ENCODE data around the gene ABCC1.
"Not testable (repeated sequence)": the region's sequence is repeated elsewhere in the genome, so short reads cannot be mapped to it uniquely, and the experiment has no call there.

The ABCC1 gene

GRCh38 chr16:16092925-16093627 lies 143.7 kb downstream of the ABCC1 start:
- DNase-seq: no peak

GRCh38 chr16:16093628-16094332 lies 144.4 kb downstream of the ABCC1 start:
- no peak for DNase-seq

DNA sequence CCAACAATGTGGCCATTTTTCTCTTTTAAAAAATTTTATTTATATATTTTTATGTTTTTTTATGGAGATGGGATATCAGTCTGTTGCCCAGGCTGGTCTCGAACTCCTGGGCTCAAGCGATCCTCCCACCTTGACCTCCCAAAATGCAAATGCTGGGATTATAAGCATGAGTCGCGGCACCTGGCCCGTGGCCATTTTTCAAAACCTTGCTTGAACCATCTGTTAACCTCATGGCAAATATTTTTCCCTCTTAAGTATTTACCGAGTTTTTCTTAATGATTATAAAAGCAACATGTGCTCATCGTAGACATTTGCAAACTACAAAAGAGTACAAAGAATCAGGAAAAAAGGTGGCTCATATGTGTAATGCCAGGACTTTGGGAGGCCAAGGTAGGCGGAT lies 146.2 kb downstream of the ABCC1 start:
- no peak for DNase-seq

DNA sequence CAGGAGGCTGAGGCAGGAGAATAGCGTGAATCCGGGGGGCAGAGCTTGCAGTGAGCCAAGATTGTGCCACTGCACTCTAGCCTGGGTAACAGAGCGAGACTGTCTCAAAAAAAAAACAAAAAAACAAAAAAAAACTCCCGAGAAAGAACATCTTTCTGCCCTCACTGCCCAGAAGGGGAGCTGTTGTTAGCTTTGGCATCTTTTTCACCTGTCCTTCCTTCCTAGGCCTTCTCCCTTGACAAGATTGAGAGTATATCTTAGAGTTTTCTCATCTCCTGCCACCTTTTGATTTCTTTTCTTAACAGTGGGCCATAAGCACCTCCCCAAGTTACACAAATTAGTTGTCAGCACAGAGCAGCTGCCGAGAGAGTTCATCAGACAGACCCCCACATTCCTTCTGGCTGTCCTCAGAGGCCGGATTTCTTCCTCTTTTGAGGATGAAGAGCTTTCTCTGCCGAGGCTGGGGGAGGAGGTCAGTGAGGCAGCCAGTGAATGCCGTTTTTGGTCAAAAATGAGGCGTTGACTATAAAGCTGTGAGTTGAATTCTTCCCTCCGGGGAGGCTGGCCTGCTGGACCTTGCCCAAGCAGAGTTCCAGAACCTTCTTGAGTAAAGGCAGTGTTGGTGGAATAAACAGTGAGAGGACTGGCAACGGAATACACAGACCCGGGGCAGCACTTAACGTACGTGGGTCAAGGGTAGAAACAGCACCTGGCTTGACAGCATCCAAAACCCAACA lies 146.9 kb downstream of the ABCC1 start:
- DNase-seq: no peak

DNA sequence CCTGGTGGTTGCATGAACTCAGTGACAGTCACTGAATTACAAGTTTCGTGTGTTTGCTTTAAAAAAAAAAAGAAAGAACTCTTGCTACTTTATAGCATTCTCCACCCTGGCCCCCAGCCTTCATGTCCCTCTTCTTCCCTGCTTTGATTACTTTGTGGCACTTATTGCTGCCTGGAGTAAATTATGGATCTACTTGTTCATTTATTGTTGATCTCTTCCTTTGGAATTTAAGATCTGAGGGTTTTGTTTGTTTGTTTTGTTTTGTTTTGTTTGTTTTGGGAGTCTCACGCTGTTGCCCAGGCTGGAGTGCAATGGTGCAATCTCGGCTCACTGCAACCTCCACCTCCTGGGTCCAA lies 147.4 kb downstream of the ABCC1 start:
- no peak for DNase-seq

DNA sequence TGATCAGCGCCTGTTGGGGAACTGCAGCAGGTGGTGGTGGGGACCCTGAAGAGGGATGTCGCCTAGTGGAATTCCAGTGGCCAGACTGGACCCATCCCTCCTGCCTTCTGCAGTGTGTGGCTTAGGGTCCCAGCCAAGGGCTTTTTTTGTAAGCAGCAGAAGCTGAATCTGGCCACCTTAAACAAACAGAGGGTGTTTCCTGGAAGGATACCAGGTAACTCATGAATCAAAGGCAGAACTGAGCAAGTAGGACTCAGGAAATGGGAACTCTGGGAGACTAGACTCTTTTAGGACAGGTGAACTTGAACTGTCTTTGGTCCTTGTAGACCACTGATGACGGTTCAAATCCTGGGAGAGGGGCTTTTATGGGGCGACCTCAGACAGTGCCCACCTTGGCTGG lies 149.9 kb downstream of the ABCC1 start:
- no peak for DNase-seq

DNA sequence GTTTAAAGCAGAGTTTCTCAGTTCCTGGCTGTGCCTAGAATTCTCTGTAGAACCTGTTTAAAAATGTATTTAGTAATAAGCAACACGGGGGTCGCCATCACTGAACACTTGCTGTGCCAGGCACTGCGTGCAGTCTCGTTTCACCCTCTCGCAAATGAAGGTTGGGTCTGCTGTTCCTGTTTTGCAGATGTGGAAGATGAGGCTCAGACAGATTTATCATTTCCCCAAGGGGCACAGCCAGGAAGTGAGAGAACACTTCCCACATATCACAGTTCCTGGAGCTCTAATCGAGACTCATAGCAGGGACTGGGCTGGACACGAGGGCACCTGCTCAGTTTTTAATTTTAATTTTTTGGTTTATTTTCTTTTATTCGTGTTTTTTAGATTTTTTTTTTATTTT lies 151.2 kb downstream of the ABCC1 start:
- DNase-seq: no peak

DNA sequence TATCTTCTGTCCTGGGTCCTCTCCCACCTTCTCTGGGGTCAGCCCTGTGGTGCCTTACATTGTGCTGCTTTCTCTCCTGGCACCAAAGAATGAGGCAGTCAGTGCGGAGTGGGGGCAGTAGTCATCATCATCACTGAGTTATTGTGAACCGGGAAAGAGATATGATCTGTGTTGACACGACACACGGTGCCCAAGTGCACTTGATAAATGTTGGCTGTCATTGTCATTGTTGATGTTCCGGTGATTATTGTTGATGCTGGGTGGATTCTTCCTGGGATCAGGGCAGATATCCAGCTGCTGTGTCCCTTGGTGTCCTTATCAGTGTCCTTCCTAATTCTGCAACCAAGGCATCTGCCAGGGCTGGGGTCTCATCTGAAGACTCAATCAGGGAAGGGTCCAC lies 152.2 kb downstream of the ABCC1 start:
- no peak for DNase-seq

DNA sequence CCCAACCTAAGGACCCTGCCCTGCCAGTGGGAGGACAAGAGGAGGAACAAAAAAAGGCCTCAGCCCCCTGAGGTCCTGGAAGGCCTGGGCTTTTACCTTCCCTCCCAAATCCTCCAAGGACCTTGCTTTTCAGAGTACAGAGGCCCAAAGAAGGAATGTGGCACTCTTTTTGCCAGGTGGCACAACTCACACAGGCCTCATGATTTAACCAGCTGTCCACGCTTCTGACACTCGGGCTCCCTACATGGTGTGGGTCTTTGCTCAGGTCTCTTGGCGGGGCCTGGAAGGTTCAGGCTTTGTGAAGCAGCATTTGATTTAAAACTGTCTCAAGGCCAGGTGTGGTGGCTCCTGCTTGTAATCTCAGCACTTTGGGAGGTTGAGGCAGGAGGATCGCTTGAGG lies 153.3 kb downstream of the ABCC1 start:
- no peak for DNase-seq

DNA sequence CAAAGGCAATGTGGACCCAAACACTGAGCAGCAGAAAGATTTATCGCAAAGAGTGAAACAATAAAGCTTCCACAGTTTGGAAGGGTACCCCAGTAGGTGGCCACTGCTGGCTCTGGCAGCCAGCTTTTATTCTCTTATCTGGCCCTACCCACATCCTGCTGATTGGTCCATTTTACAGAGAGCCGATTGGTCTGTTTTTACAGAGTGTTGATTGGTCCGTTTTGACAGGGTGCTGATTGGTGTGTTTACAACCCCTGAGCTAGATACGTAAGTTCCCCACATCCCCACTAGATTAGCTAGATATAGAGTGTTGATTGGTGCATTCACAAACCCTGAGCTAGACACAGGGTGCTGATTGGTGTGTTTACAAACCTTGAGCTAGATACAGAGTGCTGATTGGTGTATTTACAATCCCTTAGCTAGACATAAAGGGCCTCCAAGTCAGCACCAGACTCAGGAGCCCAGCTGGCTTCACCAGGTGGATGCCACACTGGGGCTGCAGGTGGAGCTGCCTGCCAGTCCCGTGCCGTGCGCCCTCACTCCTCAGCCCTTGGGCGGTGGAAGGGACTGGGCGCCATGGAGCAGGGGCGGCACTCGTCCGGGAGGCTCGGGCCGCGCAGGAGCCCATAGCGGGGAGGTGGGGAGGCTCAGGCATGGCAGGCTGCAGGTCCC lies 154.9 kb downstream of the ABCC1 start:
- not testable (repeated sequence) for DNase-seq

- not testable (repeated sequence) for DNase-seq
These were observed 155.4 kb downstream of the ABCC1 start for GRCh38 chr16:16104804-16105141.

DNA sequence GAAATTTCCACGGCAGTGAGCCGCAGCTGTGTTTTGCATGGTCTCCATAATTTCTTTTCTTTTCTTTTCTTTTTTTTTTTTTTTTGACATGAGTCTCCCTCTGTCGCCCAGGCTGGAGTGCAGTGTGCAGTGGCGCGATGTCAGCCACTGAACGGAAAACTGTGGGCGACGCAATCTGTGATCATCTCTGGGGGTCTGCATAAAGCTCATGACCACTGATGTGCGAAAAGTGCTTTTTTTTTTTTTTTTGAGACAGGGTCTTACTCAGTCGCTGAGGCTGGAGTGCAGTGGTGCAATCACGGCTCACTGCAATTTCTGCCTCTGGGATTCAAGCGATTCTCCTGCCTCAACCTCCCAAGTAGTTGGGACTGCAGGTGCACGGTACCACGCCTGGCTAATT lies 156.2 kb downstream of the ABCC1 start:
- DNase-seq: no peak

GRCh38 chr16:16106466-16106865 lies 157.1 kb downstream of the ABCC1 start:
- no peak for DNase-seq

DNA sequence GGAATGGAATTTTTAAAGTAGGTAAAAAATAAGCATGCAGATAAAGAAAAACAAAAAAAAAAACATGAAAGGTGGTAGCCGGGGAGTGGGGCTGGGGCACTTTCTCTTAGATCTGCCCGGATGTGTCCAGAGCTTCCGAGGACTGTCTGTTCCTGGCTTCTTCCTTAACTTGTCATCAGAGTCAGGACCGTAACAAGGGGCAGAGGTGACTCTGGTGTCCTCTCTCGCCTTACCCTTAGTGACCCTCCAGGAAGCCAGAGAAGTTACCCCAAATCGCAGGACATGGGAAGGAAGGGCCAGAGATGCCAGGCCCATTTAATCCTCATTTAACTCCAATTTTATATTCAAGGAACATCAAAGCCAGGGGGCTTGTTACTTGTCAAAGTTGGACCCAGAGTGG lies 158.4 kb downstream of the ABCC1 start:
- no peak for DNase-seq

DNA sequence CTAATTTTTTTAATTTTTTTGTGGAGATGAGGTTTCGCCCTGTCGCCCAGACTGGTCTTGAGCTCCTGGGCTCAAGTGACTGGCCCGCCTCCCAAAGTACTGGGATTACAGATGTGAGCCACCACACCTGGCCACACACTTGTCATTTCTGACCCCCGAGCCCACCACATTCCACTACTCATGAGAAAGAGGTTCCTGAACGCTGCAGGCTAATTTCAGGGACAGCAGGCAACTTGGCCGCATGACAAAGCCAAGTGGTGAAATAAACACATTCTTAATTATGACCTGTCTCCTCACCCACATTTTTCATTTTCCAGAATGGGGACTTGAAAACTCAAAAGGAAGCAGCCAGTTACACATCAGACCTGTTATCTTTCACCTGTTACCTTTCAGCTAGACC lies 159.3 kb downstream of the ABCC1 start:
- no peak for DNase-seq

DNA sequence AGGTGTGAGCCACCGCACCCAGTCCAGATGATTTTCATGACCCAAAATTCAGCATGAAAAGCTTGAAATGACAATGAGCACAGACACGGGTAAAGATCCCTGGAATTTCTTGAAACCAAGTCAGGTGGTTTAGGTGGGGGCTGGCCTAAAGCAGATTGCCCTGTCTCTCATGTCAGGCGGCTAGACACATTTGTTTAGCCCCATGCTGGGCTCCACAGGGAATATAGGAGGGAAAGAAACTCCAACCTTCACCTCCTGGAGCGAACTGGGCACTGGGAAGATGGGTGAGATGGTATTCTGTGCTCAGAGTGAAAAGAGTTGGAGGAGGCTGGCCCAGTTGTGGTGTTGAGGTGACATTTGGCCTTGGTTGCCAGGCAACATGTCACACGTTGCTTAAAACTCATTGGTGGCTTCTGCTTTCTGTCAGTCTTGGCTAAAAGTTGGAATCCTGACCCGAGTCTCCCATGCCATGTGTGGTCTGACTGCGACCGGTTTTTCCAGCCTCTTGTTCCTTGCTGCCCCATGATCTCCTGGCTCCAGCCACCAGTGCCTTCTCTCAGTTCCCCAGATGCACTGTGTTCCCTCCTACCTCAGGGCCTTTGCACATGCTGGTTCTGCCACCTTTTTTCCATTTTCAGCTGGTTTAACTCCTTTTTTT lies 160.2 kb downstream of the ABCC1 start:
- DNase-seq: no peak

DNA sequence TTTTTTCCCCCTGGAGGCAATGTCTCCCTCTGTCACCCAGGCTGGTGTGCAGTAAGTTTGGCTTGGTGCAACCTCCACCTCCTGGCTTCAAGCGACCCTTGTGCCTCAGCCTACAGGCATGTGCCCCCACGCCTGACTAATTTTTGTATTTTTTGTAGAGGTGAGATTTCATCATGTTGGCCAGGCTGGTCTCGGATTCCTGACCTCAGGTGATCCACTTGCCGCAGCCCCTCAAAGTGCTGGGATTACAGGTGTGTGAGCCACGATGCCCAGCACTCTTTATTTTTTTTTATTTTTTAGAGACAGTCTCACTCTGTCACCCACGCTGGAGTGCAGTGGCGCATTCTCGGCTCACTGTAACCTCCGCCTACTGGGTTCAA lies 160.7 kb downstream of the ABCC1 start:
- no peak for DNase-seq

DNA sequence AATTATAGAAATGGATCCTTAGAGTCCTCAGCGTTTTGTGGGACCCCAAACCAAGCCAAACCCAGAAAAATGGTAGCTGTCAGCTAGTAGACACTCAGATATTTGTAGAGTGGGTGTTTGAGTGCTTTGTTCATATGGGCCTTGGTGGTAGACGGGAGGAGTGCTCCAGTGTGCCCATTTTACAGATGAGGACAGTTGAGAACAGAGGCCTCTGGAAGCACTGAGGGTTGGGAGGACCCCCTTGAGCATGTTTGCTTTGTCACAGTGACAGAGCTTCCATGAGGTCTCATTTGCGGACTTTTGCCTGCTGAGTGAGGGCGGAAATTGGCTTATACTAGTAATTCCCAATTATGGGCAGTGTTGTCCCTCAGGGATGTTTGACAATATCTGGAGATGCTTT lies 162.2 kb downstream of the ABCC1 start:
- DNase-seq: no peak

GRCh38 chr16:16112450-16113053 lies 163.1 kb downstream of the ABCC1 start:
- no peak for DNase-seq

GRCh38 chr16:16113076-16113475 lies 163.7 kb downstream of the ABCC1 start:
- DNase-seq: no peak

GRCh38 chr16:16116841-16117240 lies 167.4 kb downstream of the ABCC1 start:
- DNase-seq: no peak

GRCh38 chr16:16118337-16118736 lies 168.9 kb downstream of the ABCC1 start:
- DNase-seq: no peak

DNA sequence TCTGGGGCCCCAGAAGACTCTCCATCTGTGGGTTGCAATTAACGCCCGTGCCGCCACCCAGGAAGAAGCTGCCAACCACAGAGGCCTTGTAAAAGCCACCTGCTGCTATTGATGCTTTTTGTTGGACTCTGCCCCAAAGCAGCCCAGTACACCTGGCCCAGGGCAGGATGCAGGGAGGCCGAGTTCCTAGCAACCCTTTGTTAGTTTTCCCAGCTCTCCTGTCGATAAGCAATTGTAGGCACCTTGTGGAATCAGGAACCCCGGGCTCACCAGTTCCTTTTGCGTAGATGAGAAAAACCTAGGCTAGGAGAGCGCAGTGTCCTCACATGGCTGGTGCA lies 170.6 kb downstream of the ABCC1 start:
- DNase-seq: no peak
